Left lung (tissue), 10 donors: ENCODE data around the gene RABGAP1L. TPM values are rescaled to one million over a fixed set of nuclear protein-coding genes. Genes with fewer than 3 reads are reported as not detected.

Source experiments
- ATAC-seq: fragments of 200-7000 bp; cut with Tn5 transposase; one replicate; pipeline ENCODE4 v1.9.1; 2020; ENCODE audit warnings: moderate library complexity
- DNase-seq, 4 donors: peaks; one replicate each; pipeline ENCODE4 v3.0.0-alpha.2; 2013 to 2020
- H3K27ac ChIP-seq, 2 donors: fragments of 200-600 bp; sonication (generic) in 1 of 2; one replicate each; pipeline versions ENCODE4 v1.5.0 to v1.8.0; 2020 to 2021
- H3K27me3 ChIP-seq, 2 donors: fragments of 200-600 bp; sonication (generic) in 1 of 2; one replicate each; pipeline versions ENCODE4 v1.5.0 to v1.8.0; 2020 to 2021
- H3K36me3 ChIP-seq, 2 donors: fragments of 200-600 bp; sonication (generic) in 1 of 2; one replicate each; pipeline versions ENCODE4 v1.5.0 to v1.8.0; 2020 to 2021
- H3K4me1 ChIP-seq, 2 donors: fragments of 200-600 bp; one replicate each; pipeline ENCODE4 v1.8.0; 2021
- H3K4me3 ChIP-seq, 2 donors: fragments of 200-600 bp; sonication (generic) in 1 of 2; one replicate each; pipeline versions ENCODE4 v1.5.0 to v1.8.0; 2020 to 2021; ENCODE audit warnings: mild to moderate bottlenecking in 1 of 2
- H3K9me3 ChIP-seq, 2 donors: fragments of 200-600 bp; sonication (generic) in 1 of 2; one replicate each; pipeline versions ENCODE4 v1.5.0 to v1.8.0; 2020 to 2021
- CTCF ChIP-seq, 2 donors: fragments of 200-600 bp; sonication (generic) in 1 of 2; IDR thresholded peaks; one replicate each; pipeline versions ENCODE4 v1.5.0 to v1.8.0; 2021; ENCODE audit warnings: antibody characterized with exemption in 2 of 2
- intact Hi-C, 2 donors: fragments of 100-400 bp; cut with DNase I; formaldehyde crosslinking; loops; one replicate each; pipeline versions ENCODE4 v1.11.2 to v1.14.2; 2022
- polyA plus RNA-seq, 6 donors: library from polyadenylated mRNA; unstranded; fragments of 120-200 nt; gene quantifications; one replicate each; pipeline ENCODE4 v1.2.1, GENCODE V29; 2013; ENCODE audit not compliant: insufficient read length in 6 of 6
- total RNA-seq, 2 donors: library from RNA; stranded (reverse); fragmentation: NEBNext Ultra II Directional; extraction: Animal tissue kit (Norgen Biotek cat#: 25700); gene quantifications; one replicate each; pipeline ENCODE4 v1.2.1, GENCODE V29; 2021
- donor health status: DM: no; HTN: yes; CAD: no.
- donor health status: DM: no; HTN: no; CAD: no.

Gene RABGAP1L
- total and polyA plus RNA-seq, 8 donors, result 40.3 to 67.3 (median 51.4) TPM

- Histone ChIP-seq H3K27me3 (no peaks in the 10 kb centered on the region), H3K9me3 (no peaks in the 10 kb centered on the region), H3K4me1 (no peaks in the 10 kb centered on the region), H3K36me3 (no peaks in the 10 kb centered on the region), H3K4me3 (no peak overlapping the region), H3K27ac (no peak overlapping the region)
- DNase-seq, result no peak
- ATAC-seq, result no peak
- no peak for TF ChIP-seq CTCF (IDR thresholded peaks at IDR 0.05)
- intact Hi-C loops, result no loop called here
Observed at GRCh38 chr1:174364996-174365736, 205.8 kb downstream of the RABGAP1L start.

GRCh38 chr1:174366946-174367345 is 207.6 kb downstream of the RABGAP1L start:
- no peak for ATAC-seq

GRCh38 chr1:174367892-174368291 is 208.6 kb downstream of the RABGAP1L start:
- no peaks in the 10 kb centered on the region for H3K36me3 ChIP-seq
- intact Hi-C loops, result no loop called here
- H3K27me3 ChIP-seq, result no peaks in the 10 kb centered on the region
- DNase-seq, result no peak
- H3K4me1 ChIP-seq, result no peaks in the 10 kb centered on the region
- no peak overlapping the region for H3K4me3 ChIP-seq
- no peak for ATAC-seq
- no peak overlapping the region for H3K27ac ChIP-seq
- TF ChIP-seq CTCF (IDR thresholded peaks at IDR 0.05), result no peak
- H3K9me3 ChIP-seq, result no peaks in the 10 kb centered on the region

More at GRCh38 chr1:174366946-174367345, 207.6 kb downstream of the RABGAP1L start:
- no peaks in the 10 kb centered on the region for H3K36me3 ChIP-seq
- H3K27me3 ChIP-seq, result no peaks in the 10 kb centered on the region
- no peak overlapping the region for H3K27ac ChIP-seq
- TF ChIP-seq CTCF (IDR thresholded peaks at IDR 0.05), result no peak
- no peaks in the 10 kb centered on the region for H3K9me3 ChIP-seq
- DNase-seq, result no peak
- intact Hi-C loops, result no loop called here
- no peak overlapping the region for H3K4me3 ChIP-seq
- H3K4me1 ChIP-seq, result no peaks in the 10 kb centered on the region

GRCh38 chr1:174376030-174376429 is 216.7 kb downstream of the RABGAP1L start:
- intact Hi-C loops, result no loop called here
- DNase-seq, result no peak

More at GRCh38 chr1:174376030-174376429, 216.7 kb downstream of the RABGAP1L start:
- H3K4me3 ChIP-seq, result no peak overlapping the region
- peaks cover 0 to 2% of the 10 kb centered on the region in 2 donors for H3K9me3 ChIP-seq
- no peaks in the 10 kb centered on the region for H3K4me1 ChIP-seq
- H3K27ac ChIP-seq, result no peak overlapping the region
- H3K27me3 ChIP-seq, result no peaks in the 10 kb centered on the region
- no peaks in the 10 kb centered on the region for H3K36me3 ChIP-seq
- ATAC-seq, result no peak
- no peak for TF ChIP-seq CTCF (IDR thresholded peaks at IDR 0.05)
